ENCODE results near the gene EOGT.

The EOGT gene

GRCh38 chr3:69005791-69006482, 7.5 kb downstream of the EOGT start:
- no peak overlapping the region for H3K27ac ChIP-seq (ENCODE audit: low read depth, low read length)
- no peaks in the 10 kb centered on the region for H3K9me3 ChIP-seq (ENCODE audit: low read length)
- peaks cover 22% of the 10 kb centered on the region for H3K4me1 ChIP-seq (ENCODE audit: insufficient read depth, low read length)
- no peak overlapping the region for H3K9ac ChIP-seq (ENCODE audit: low read length)
- peaks cover 45% of the 10 kb centered on the region for H3K36me3 ChIP-seq (ENCODE audit: insufficient read depth, low read length)
- no peaks in the 10 kb centered on the region for H3K27me3 ChIP-seq (ENCODE audit: control insufficient read depth in 1 of 2, insufficient read depth in 2 of 2, low read length in 2 of 2)
- no peak overlapping the region for H3K4me3 ChIP-seq (ENCODE audit: low read depth in 1 of 2, low read length in 2 of 2)

DNA sequence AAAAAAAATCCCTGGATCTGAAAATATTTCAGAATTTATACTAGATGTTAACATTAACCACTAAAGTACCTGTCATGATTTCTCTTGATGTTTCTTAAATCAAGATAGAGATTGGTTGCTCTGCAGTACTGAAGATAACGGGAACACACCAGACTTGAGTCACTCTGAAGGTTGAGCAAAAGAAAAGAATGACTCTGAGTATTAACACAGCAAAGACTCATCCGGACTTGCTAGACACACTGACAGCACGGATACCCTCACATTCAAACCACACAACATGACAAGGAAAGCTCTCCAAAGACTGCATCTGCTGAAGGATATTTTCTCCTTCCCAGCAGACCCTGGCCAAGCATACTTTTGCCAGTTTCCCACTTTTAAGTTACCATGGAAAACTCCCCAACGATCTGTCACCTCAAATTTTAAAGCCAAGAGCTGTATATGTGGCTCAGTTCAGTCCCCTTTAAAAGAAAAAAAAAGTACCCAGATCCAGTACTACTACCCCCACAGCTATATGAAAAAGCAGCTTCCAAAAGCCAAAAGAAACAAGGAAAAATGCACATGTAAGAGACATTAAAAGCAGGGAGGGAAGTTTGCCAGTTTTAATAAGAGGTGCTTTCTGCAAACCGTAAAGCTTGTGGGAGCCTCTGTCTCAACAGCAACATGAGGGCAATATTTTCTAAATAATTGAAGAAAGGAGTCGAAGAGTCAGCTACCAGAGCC, 8.3 kb downstream of the EOGT start:
- Histone ChIP-seq H3K9ac (ENCODE audit: low read length) (no peak overlapping the region), H3K4me3 (ENCODE audit: low read depth in 1 of 2, low read length in 2 of 2) (no peak overlapping the region), H3K27ac (ENCODE audit: low read depth, low read length) (no peak overlapping the region), H3K27me3 (ENCODE audit: control insufficient read depth in 1 of 2, insufficient read depth in 2 of 2, low read length in 2 of 2) (no peaks in the 10 kb centered on the region), H3K4me1 (ENCODE audit: insufficient read depth, low read length) (peaks cover 15% of the 10 kb centered on the region), H3K9me3 (ENCODE audit: low read length) (no peaks in the 10 kb centered on the region), H3K36me3 (ENCODE audit: insufficient read depth, low read length) (peaks cover 40% of the 10 kb centered on the region)

DNA sequence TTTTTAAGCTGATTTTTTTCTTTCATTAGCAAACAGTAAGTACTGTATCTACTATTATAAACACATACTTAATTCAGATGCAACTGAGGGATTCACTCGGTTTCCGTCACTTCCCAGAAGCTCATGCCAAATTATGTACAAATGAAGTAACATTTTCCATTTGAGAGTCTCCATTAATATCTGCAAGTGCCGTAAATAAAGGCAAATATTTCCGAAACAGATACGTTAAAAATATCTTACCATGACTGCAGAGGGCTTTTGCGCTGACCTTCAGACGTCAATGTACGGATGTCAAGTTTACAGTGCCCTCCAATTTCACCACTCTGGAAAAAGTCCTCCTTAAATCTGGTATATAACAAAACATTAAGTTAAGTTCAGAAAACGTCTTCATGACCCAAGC, 9.3 kb downstream of the EOGT start:
- no peaks in the 10 kb centered on the region for H3K27me3 ChIP-seq (ENCODE audit: control insufficient read depth in 1 of 2, insufficient read depth in 2 of 2, low read length in 2 of 2)
- H3K4me1 ChIP-seq (ENCODE audit: insufficient read depth, low read length) = peaks cover 5% of the 10 kb centered on the region
- no peak overlapping the region for H3K27ac ChIP-seq (ENCODE audit: low read depth, low read length)
- H3K9ac ChIP-seq (ENCODE audit: low read length) = no peak overlapping the region
- no peak overlapping the region for H3K4me3 ChIP-seq (ENCODE audit: low read depth in 1 of 2, low read length in 2 of 2)
- peaks cover 45% of the 10 kb centered on the region for H3K36me3 ChIP-seq (ENCODE audit: insufficient read depth, low read length)
- no peaks in the 10 kb centered on the region for H3K9me3 ChIP-seq (ENCODE audit: low read length)

DNA sequence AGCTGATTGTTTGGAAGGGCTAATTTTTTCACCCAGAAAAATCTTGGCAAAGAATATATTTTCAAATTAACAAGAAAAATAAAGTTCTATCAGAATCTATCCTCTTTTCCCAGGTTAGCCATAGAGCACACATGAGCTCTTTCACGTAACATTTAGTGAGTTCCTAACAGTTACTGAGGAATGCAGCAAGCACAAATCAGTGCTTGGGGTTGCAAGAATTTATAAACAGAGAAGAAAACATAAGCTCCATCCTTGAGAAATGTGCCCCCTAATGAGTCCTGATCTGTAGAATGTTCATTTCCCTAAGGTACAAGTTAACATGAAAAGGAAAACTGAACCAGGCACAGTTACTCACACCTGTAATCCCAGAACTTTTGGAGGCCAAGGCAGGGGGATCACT, 13.9 kb downstream of the EOGT start:
- Histone ChIP-seq H3K36me3 (ENCODE audit: insufficient read depth, low read length) (peaks cover 59% of the 10 kb centered on the region), H3K4me3 (ENCODE audit: low read depth in 1 of 2, low read length in 2 of 2) (no peak overlapping the region), H3K9ac (ENCODE audit: low read length) (no peak overlapping the region), H3K9me3 (ENCODE audit: low read length) (no peaks in the 10 kb centered on the region), H3K27me3 (ENCODE audit: control insufficient read depth in 1 of 2, insufficient read depth in 2 of 2, low read length in 2 of 2) (no peaks in the 10 kb centered on the region), H3K27ac (ENCODE audit: low read depth, low read length) (no peak overlapping the region), H3K4me1 (ENCODE audit: insufficient read depth, low read length) (no peaks in the 10 kb centered on the region)

DNA sequence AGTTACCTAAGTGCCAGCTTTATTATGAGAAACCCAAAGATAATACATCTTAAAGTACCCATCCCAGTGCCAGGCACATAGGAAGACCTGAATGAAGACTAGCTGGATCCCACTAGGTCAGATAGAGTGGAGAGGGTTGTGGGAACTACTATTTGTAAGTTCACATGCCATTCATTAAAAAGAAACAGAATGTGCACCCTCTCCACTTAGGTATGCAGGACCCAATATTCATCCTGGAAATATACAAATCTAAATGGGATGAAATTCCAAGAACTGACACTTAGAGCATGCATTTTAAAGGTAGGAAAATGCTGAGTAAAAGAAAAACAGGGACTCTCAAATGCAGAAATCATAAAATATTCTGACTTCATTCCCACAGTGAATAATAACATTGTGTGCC, 14.3 kb downstream of the EOGT start:
- Histone ChIP-seq H3K36me3 (ENCODE audit: insufficient read depth, low read length) (peaks cover 54% of the 10 kb centered on the region), H3K27me3 (ENCODE audit: control insufficient read depth in 1 of 2, insufficient read depth in 2 of 2, low read length in 2 of 2) (no peaks in the 10 kb centered on the region), H3K4me1 (ENCODE audit: insufficient read depth, low read length) (no peaks in the 10 kb centered on the region), H3K9me3 (ENCODE audit: low read length) (no peaks in the 10 kb centered on the region), H3K9ac (ENCODE audit: low read length) (no peak overlapping the region), H3K4me3 (ENCODE audit: low read depth in 1 of 2, low read length in 2 of 2) (no peak overlapping the region), H3K27ac (ENCODE audit: low read depth, low read length) (no peak overlapping the region)

GRCh38 chr3:68997887-68998286, 15.6 kb downstream of the EOGT start:
- H3K27ac ChIP-seq (ENCODE audit: low read depth, low read length) = no peak overlapping the region
- H3K4me3 ChIP-seq (ENCODE audit: low read depth in 1 of 2, low read length in 2 of 2) = no peak overlapping the region
- peaks cover 41% of the 10 kb centered on the region for H3K36me3 ChIP-seq (ENCODE audit: insufficient read depth, low read length)
- H3K9me3 ChIP-seq (ENCODE audit: low read length) = no peaks in the 10 kb centered on the region
- no peak overlapping the region for H3K9ac ChIP-seq (ENCODE audit: low read length)
- no peaks in the 10 kb centered on the region for H3K4me1 ChIP-seq (ENCODE audit: insufficient read depth, low read length)
- no peaks in the 10 kb centered on the region for H3K27me3 ChIP-seq (ENCODE audit: control insufficient read depth in 1 of 2, insufficient read depth in 2 of 2, low read length in 2 of 2)

- H3K9me3 ChIP-seq (ENCODE audit: low read length) = no peaks in the 10 kb centered on the region
- no peak overlapping the region for H3K27ac ChIP-seq (ENCODE audit: low read depth, low read length)
- H3K4me3 ChIP-seq (ENCODE audit: low read depth in 1 of 2, low read length in 2 of 2) = no peak overlapping the region
- H3K36me3 ChIP-seq (ENCODE audit: insufficient read depth, low read length) = peaks cover 39% of the 10 kb centered on the region
- H3K9ac ChIP-seq (ENCODE audit: low read length) = no peak overlapping the region
- no peaks in the 10 kb centered on the region for H3K4me1 ChIP-seq (ENCODE audit: insufficient read depth, low read length)
- no peaks in the 10 kb centered on the region for H3K27me3 ChIP-seq (ENCODE audit: control insufficient read depth in 1 of 2, insufficient read depth in 2 of 2, low read length in 2 of 2)
Observed at GRCh38 chr3:68996356-68996995, 17.0 kb downstream of the EOGT start.

GRCh38 chr3:68988740-68989139, 24.7 kb downstream of the EOGT start:
- no peak overlapping the region for H3K4me3 ChIP-seq (ENCODE audit: low read depth in 1 of 2, low read length in 2 of 2)
- H3K4me1 ChIP-seq (ENCODE audit: insufficient read depth, low read length) = no peaks in the 10 kb centered on the region
- no peaks in the 10 kb centered on the region for H3K9me3 ChIP-seq (ENCODE audit: low read length)
- no peak overlapping the region for H3K9ac ChIP-seq (ENCODE audit: low read length)
- peaks cover 35% of the 10 kb centered on the region for H3K36me3 ChIP-seq (ENCODE audit: insufficient read depth, low read length)
- no peaks in the 10 kb centered on the region for H3K27me3 ChIP-seq (ENCODE audit: control insufficient read depth in 1 of 2, insufficient read depth in 2 of 2, low read length in 2 of 2)
- no peak overlapping the region for H3K27ac ChIP-seq (ENCODE audit: low read depth, low read length)

- H3K27me3 ChIP-seq (ENCODE audit: control insufficient read depth in 1 of 2, insufficient read depth in 2 of 2, low read length in 2 of 2) = no peaks in the 10 kb centered on the region
- H3K4me1 ChIP-seq (ENCODE audit: insufficient read depth, low read length) = no peaks in the 10 kb centered on the region
Observed at GRCh38 chr3:68987322-68987721, 26.2 kb downstream of the EOGT start.

DNA sequence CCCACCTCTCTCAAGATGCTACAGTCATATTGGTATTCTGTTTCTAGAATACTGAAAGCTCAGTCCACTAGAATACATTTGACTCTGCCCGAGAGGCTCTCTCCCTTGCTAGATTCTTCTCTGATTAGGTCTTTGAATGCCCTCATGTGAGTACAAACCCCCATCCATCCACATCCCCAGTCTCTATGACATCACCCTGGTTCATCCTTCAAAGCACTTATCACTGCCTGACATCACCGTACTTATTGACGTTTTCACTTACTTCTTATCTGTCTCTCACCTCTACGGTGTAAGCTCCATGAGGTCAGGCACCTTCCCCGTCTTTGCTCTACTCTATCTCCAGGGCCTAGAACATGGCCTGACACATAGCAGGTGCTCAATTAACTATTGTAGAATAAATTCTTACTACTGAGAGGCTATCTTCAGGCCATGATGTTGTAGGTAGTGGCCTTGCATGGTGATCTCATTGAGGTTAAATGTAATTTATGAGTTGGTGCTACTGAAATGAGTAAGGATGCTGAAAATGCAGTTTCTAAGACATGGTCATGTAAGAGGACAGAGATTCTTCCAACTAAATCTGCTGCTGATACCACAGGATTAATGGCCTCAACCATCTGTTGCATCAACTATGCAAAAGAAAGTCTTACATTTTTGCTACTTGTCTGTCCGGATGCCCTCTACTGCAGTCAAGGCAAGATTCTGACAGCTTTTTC, 26.8 kb downstream of the EOGT start:
- no peaks in the 10 kb centered on the region for H3K9me3 ChIP-seq (ENCODE audit: low read length)
- no peak overlapping the region for H3K9ac ChIP-seq (ENCODE audit: low read length)
- peaks cover 40% of the 10 kb centered on the region for H3K36me3 ChIP-seq (ENCODE audit: insufficient read depth, low read length)
- no peaks in the 10 kb centered on the region for H3K4me1 ChIP-seq (ENCODE audit: insufficient read depth, low read length)
- H3K4me3 ChIP-seq (ENCODE audit: low read depth in 1 of 2, low read length in 2 of 2) = no peak overlapping the region
- H3K27ac ChIP-seq (ENCODE audit: low read depth, low read length) = no peak overlapping the region
- no peaks in the 10 kb centered on the region for H3K27me3 ChIP-seq (ENCODE audit: control insufficient read depth in 1 of 2, insufficient read depth in 2 of 2, low read length in 2 of 2)

More at GRCh38 chr3:68987322-68987721, 26.2 kb downstream of the EOGT start:
- Histone ChIP-seq H3K4me3 (ENCODE audit: low read depth in 1 of 2, low read length in 2 of 2) (no peak overlapping the region), H3K27ac (ENCODE audit: low read depth, low read length) (no peak overlapping the region), H3K9ac (ENCODE audit: low read length) (no peak overlapping the region), H3K36me3 (ENCODE audit: insufficient read depth, low read length) (peaks cover 40% of the 10 kb centered on the region), H3K9me3 (ENCODE audit: low read length) (no peaks in the 10 kb centered on the region)

- H3K27me3 ChIP-seq (ENCODE audit: control insufficient read depth in 1 of 2, insufficient read depth in 2 of 2, low read length in 2 of 2) = no peaks in the 10 kb centered on the region
- H3K4me1 ChIP-seq (ENCODE audit: insufficient read depth, low read length) = no peaks in the 10 kb centered on the region
- no peak overlapping the region for H3K4me3 ChIP-seq (ENCODE audit: low read depth in 1 of 2, low read length in 2 of 2)
- H3K9me3 ChIP-seq (ENCODE audit: low read length) = no peaks in the 10 kb centered on the region
- H3K27ac ChIP-seq (ENCODE audit: low read depth, low read length) = no peak overlapping the region
- H3K36me3 ChIP-seq (ENCODE audit: insufficient read depth, low read length) = peaks cover 51% of the 10 kb centered on the region
- no peak overlapping the region for H3K9ac ChIP-seq (ENCODE audit: low read length)
Observed at GRCh38 chr3:68985146-68985790, 28.2 kb downstream of the EOGT start.

Data from muscle layer of colon (tissue), 2 donors.